NCI-H526 treated with DMSO at 0.1 percent for 48 hours (cell line): ENCODE measurements around the gene PRKCQ.
"Not testable (repeated sequence)": the region's sequence is repeated elsewhere in the genome, so short reads cannot be mapped to it uniquely, and the experiment has no call there.

Source experiments
- DNase-seq: peaks from one replicate; lab custom pipeline; 2025; lab: John Stamatoyannopoulos, UW

Gene PRKCQ

GRCh38 chr10:6491841-6492609 is 88.1 kb downstream of the PRKCQ start:
- DNase-seq = no peak

- no peak for DNase-seq
Measured at GRCh38 chr10:6490614-6491013, 89.5 kb downstream of the PRKCQ start.

GRCh38 chr10:6487920-6488319 is 92.2 kb downstream of the PRKCQ start:
- no peak for DNase-seq

- peak; percentile 10 for DNase-seq
Measured at GRCh38 chr10:6486309-6486708, 93.8 kb downstream of the PRKCQ start.

- DNase-seq = no peak
Measured at GRCh38 chr10:6482737-6483357, 97.2 kb downstream of the PRKCQ start.

GRCh38 chr10:6478722-6479121 is 101.4 kb downstream of the PRKCQ start:
- DNase-seq = no peak

GRCh38 chr10:6476989-6477388 is 103.1 kb downstream of the PRKCQ start:
- no peak for DNase-seq

- no peak for DNase-seq
Measured at GRCh38 chr10:6474871-6475270, 105.2 kb downstream of the PRKCQ start.

- DNase-seq = no peak
Measured at GRCh38 chr10:6473901-6474370, 106.1 kb downstream of the PRKCQ start.

- DNase-seq = no peak
Measured at GRCh38 chr10:6473430-6473829, 106.6 kb downstream of the PRKCQ start.

GRCh38 chr10:6472710-6473005 is 107.4 kb downstream of the PRKCQ start:
- not testable (repeated sequence) for DNase-seq

GRCh38 chr10:6470894-6471618 is 109.0 kb downstream of the PRKCQ start:
- DNase-seq = no peak

GRCh38 chr10:6469661-6470060 is 110.4 kb downstream of the PRKCQ start:
- no peak for DNase-seq

GRCh38 chr10:6465854-6466601 is 114.0 kb downstream of the PRKCQ start:
- DNase-seq = no peak

GRCh38 chr10:6465437-6465836 is 114.6 kb downstream of the PRKCQ start:
- peak; percentile 42 for DNase-seq

GRCh38 chr10:6464862-6465430 is 115.1 kb downstream of the PRKCQ start:
- DNase-seq = no peak

GRCh38 chr10:6463366-6463765 is 116.7 kb downstream of the PRKCQ start:
- DNase-seq = no peak

- no peak for DNase-seq
Measured at GRCh38 chr10:6461961-6462360, 118.1 kb downstream of the PRKCQ start.

- DNase-seq = no peak
Measured at GRCh38 chr10:6460861-6461409, 119.1 kb downstream of the PRKCQ start.

GRCh38 chr10:6458814-6459213 is 121.3 kb downstream of the PRKCQ start:
- DNase-seq = no peak

- DNase-seq = no peak
Measured at GRCh38 chr10:6457376-6457775, 122.7 kb downstream of the PRKCQ start.

- DNase-seq = no peak
Measured at GRCh38 chr10:6456067-6456466, 124.0 kb downstream of the PRKCQ start.
